GM18499 (cell line): ENCODE results near the gene CCSAP.

Experiments
- ATAC-seq: cut with Tn5 transposase; IDR thresholded peaks from one replicate; pipeline ENCODE4 v1.9.1; 2021; ENCODE audit warnings: moderate number of reproducible peaks; ENCODE audit not compliant: insufficient read depth, unreplicated experiment

The CCSAP gene

DNA sequence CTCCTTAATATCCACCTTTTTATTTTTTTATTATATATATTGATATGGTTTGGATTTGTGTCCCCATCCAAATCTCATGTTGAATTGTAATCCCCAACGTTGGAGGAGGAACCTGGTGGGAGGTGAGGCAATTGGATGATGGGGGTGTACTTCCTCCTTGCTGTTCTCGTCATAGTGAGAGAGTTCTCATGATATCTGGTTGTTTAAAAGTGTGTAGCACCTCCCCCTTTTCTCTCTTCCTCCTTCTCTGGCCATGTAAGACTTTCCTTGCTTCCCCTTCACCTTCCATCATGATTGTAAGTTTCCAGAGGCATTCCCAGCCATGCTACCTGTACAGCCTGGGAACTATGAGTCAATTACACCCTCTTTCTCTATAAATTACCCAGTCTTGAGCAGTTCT lies 22.7 kb upstream of the CCSAP start:
- no peak for ATAC-seq

GRCh38 chr1:229364207-229365065 lies 21.6 kb upstream of the CCSAP start:
- no peak for ATAC-seq

GRCh38 chr1:229363723-229364122 lies 20.9 kb upstream of the CCSAP start:
- ATAC-seq, result no peak

DNA sequence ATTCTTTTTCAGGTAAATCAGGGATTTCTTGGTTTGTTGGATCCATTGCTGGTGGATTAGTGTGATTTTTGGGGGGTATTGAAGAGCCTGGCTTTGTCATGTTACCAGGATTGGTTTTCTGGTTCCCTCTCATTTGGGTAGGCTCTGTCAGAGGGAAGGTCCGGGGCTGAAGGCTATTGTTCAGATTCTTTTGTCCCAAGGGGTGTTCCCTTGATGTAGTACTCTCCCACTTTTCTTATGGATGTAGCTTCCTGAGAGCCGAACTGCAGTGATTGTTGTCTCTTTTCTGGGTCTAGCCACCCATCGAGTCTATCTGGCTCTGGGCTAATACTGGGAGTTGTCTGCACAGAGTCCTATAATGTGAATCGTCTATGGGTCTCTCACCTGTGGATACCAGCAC lies 17.6 kb upstream of the CCSAP start:
- ATAC-seq, result no peak

- ATAC-seq, result no peak
These were observed 12.8 kb upstream of the CCSAP start for GRCh38 chr1:229355661-229356060.

- no peak for ATAC-seq
These were observed 11.4 kb upstream of the CCSAP start for GRCh38 chr1:229354226-229354625.

- ATAC-seq, result no peak
These were observed 10.1 kb upstream of the CCSAP start for GRCh38 chr1:229352975-229353374.

GRCh38 chr1:229349463-229350385 lies 6.9 kb upstream of the CCSAP start:
- no peak for ATAC-seq

- no peak for ATAC-seq
These were observed 4.7 kb upstream of the CCSAP start for GRCh38 chr1:229347528-229347927.

DNA sequence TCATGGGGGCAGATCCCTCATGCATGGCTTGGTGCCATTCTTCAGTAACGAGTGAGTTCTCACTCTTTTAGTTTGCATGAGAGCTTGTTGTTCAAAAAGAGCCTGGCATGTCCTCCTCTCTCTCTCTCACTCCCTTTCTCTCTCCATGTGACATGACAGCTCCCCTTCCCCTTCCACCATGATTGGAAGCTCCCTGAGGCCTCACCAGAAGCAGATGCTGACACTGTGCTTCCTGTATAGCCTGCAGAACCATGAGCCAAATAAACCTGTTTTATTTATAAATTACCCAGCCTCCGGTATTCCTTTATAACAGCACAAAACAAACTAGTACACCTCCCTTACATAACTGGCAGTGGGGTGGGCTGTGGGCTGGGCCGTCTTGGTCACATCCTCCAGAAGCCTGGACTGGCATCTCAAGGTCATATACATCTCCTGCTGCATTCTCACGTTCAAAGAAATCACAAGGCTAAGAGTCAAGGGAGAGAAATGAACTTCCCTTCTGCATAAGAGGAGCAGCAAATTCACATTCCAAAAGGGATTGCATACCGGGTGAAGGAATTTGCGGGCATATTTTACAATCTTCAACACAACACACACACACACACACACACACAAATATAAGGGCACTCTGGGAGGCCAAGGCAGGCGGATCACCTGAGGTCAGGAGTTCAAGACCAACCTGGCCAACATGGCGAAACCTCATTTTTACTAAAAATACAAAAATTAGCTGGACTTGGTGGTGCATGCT lies 2.3 kb upstream of the CCSAP start:
- ATAC-seq, result no peak

DNA sequence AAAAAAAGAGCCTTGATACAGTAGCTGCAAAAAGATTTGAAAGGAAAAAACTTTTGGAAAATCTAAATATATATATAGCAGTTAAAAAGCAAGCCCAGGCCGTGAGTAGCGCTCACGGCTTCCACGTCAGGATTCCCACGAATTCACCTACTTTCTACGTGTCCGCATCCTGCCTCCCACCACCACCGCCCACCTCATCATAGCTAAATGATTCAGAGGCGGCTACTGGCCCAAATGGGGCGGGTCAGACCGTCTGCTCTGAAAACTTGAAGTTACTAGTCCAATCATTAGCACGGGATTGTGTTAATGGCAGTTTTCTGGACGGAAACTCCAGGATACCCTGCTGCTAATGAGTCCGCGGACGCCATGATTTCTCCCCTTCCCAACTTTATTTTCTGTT lies 1.3 kb upstream of the CCSAP start:
- no peak for ATAC-seq

DNA sequence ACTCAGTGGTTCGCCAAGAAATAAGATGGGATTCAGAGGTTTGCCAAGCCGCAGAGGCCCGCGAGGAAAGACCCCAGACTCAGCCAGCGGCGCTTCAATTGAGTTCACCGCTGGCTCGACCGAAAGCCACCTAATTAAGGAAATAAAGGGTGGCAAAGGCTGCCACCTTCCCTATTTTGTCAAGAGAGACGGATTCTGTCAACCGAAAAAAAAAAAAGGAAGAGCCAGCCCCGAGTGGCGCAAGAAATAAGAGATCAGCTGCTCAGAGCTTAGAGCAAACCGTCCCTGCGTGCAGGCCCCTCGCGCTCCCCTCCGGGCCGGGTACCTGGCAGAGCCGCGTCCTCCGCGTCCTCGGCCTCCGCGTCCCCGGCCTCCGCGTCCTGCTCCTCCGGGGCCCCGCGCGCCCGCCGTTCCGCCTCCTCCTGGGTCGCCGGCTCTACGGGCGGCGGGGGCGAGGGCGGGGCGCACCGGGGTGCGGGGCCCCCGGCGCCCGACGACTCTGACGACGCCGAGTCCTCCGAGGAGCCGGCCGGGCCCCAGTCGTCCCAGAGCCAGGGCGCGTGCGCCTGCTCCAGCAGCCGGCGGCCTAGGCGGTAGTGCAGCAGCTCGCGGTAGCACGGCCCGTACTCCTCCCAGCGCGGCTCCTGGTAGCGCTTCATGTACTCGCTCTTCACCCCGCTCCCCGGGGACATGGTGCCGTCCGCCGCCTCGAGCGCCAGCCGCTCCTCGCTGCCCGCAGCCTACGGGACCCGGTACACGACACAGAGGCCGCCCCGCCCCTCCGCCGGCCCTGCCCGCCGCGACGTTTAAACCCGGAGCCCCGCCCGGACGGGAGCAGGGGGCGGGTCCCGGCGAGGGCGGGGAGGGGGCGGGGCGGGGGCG lies 832 bp downstream of the CCSAP start:
- ATAC-seq, result peak; percentile 36

DNA sequence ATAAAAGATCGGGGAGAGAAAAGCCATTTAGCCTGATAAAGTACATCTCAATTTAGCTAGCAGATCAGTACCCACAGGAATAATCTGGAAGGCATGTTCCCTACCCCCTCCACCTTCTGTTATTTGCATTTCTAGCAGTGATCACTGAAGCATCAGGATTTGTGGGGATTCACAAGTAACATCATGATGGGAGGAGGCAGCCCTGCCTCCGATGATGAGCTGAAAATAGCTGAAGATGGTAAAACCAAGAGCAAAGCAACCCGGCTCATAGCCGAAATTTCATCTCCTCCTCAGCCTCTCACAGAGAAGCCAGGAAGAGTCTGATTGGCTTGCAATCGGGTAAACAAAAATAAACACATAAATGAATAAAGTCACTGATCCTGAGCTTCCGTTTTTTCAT lies 2.4 kb downstream of the CCSAP start:
- no peak for ATAC-seq

- no peak for ATAC-seq
These were observed 3.3 kb downstream of the CCSAP start for GRCh38 chr1:229339520-229339919.

- ATAC-seq, result no peak
These were observed 3.8 kb downstream of the CCSAP start for GRCh38 chr1:229339086-229339485.

DNA sequence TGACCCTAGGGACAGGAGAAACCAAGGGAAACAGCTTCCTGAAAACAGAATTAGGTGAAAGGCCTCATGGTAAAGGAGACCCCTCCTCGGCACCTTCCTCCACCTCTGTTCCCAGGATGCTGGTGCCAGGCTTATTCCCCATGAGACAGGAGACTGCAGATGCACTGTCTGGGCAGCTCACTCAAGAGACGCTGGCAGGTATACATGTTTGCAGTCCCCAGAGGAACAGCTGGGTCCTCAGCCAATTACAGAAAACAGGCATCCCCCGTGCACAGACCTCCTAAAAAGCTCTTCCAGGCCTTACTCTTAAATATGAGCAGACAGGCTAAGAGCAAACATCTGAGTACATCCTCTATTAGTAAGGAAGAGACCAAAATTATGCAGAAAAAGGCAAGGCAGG lies 6.5 kb downstream of the CCSAP start:
- ATAC-seq, result no peak

DNA sequence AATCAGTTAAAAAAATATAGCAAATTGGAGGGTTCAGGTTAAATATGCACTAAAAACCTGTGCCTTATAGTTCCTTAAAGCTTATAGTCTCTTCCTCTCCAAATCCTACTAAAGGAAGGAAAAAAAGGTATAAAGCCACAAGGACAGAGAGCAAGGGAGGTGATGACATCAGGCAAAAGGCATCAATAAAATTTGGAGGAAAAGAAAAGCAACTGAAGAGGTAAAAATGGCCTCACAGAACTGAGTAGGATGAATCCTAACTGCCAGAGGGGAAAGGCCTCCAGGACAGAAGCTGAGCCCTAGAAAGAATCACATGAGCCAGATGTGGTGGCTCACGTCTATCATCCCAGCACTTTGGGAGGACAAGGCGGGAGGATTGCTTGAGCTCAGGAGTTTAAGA lies 8.1 kb downstream of the CCSAP start:
- no peak for ATAC-seq

GRCh38 chr1:229334269-229334668 lies 8.6 kb downstream of the CCSAP start:
- ATAC-seq, result no peak

DNA sequence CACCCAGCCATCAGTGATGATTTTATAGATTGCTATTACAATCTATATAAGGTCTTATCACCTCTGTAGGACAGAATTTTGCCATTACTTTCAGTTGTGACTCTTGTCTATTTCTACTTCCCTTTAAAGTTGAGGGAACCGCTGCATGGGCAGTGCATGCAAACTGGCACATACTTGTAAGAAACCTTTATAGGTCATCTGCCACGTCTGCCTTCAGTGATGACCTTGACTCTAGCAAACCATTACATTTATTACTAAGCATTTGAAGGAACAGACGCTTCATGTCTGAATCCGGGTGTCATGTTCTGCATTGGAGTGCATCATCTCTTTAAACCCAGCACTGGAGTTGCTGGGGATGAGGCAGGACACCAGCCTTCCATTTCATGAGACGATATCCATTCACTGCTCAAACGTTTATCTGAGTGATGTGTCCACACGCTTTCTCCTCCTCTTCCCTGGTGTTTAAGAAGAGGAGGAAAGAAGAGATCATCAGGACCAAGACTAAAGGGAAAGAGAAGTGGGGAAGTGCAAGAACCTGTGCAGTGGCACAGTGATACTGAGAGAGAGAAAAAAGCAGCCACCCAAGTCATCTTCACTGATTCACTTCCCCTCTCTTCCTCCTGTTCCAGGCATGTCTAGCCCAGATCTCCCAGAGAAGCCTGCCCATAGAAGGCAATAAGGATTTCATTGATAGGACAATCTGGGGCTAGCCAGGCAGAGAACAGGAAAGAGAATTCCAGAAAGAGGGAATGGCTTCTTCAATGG lies 14.1 kb downstream of the CCSAP start:
- no peak for ATAC-seq
